GM21423 (cell line): ENCODE measurements around the gene AK4.
A peak's percentile ranks its signal among the peaks of the same experiment; 100 is the strongest.

Source experiments
- ATAC-seq: cut with Tn5 transposase; IDR thresholded peaks from one replicate; pipeline ENCODE4 v1.9.1; 2021; ENCODE audit warnings: mild to moderate bottlenecking, moderate library complexity; ENCODE audit not compliant: unreplicated experiment

The AK4 gene

GRCh38 chr1:65175171-65176055, 27.4 kb downstream of the AK4 start:
- no peak for ATAC-seq

DNA sequence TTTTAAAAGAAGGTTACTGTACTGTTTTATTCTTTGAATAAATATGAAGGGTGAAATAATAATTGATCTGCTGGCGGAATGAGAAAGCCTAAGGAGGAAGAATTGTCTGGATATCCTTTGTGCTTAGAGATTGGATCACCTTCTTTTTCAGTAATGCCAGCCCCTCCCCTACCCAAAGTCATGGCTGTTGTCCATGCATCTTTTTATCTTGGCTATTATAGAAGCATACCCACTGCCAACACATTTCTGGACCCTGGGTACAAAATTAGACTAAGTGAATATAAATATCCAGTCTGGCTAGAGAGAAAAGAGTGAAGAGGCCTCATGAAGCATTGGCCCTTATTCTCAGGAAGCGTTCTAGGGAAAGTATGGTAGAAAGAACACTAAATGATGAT, 28.1 kb downstream of the AK4 start:
- no peak for ATAC-seq

DNA sequence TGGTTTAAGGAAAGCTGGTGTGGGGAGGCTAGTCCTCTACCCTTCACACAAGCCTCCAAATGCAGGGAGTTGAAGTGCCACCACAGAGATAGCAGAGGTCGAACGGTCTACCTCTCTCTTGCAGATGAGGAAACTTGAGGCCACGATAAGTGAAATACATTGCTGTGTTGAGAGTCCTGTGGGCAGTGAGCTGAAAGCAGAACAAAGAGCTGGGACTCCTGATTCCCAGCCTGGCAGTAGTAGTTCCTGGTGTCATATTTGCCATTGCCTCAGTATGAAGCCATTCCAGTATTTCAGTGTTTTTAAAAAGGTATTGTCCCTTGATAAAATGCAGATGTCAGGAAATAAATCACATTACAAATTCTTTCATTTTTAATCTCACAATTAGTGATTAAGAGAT, 28.6 kb downstream of the AK4 start:
- ATAC-seq: no peak

GRCh38 chr1:65177457-65177856, 29.5 kb downstream of the AK4 start:
- no peak for ATAC-seq

DNA sequence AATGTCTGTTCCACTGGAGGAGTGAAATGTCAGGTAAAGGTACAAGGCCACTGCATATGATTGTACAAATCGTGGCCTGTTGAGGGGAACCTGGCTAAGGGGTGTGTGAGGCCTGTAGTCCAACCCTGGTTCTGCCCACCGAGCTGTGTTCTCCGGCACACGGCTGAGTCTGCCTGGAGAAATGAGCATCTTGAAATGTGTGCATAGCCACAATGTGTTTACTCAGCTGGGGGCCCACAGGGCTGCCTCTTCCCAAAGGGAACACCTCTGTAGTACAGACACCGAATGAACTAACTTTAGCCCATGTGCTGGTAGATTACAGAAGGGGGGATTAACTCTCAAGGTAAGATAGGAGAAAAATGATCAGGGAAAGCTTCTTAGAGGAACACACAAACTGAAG, 30.2 kb downstream of the AK4 start:
- ATAC-seq: no peak

DNA sequence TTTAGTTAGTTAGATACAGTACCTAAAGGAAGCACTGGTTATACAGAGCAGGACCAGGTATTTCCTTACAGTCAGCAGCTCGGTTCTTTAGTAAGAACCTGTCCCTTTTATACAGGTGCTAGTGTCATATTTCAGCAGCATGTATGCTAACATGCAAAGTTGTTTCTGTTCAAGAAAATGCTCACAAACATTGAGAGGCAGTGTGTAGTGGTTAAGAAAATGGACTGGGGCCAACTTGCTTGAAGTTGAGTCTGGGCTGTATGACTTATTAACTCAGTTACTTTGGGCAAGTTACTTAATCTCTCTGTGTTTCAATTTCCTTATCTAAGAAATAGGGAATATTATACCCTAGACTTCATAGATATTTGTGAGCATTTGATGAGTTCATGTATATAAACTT, 31.1 kb downstream of the AK4 start:
- no peak for ATAC-seq

- ATAC-seq: no peak
Observed at GRCh38 chr1:65180977-65181376, 33.0 kb downstream of the AK4 start.

DNA sequence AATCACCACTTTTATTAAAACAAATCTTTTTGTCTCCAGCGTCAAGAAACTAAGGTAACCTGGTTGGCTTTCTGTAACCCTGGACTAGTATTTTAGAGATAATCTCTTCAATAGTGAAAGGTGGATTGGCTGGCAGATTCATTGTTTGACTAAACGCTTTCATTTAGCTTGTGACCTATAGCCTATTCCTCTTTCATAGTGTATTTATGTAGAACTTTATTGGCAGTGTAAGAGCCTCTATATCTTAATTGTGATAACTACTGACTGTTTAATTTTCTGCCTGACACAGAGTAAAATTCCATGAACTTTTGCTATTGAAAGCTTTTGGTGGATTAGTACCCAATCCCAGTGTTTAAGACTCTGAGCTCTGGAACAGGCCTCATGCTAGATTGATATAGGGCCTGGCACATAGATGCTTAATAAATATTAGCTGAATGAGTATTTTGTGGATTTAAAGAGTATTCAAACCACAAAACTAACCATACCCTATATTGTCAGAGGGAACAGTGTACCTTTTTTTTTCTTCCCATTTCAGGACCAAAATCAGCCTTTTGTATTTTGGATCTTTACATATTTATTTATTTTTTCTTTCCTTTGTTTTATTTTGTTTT, 34.8 kb downstream of the AK4 start:
- no peak for ATAC-seq

GRCh38 chr1:65189576-65190115, 41.6 kb downstream of the AK4 start:
- no peak for ATAC-seq

- no peak for ATAC-seq
Observed at GRCh38 chr1:65190229-65190628, 42.2 kb downstream of the AK4 start.

GRCh38 chr1:65193129-65193695, 45.2 kb downstream of the AK4 start:
- ATAC-seq: no peak

- ATAC-seq: no peak
Observed at GRCh38 chr1:65195495-65196417, 47.8 kb downstream of the AK4 start.

GRCh38 chr1:65196926-65197325, 48.9 kb downstream of the AK4 start:
- ATAC-seq: no peak

DNA sequence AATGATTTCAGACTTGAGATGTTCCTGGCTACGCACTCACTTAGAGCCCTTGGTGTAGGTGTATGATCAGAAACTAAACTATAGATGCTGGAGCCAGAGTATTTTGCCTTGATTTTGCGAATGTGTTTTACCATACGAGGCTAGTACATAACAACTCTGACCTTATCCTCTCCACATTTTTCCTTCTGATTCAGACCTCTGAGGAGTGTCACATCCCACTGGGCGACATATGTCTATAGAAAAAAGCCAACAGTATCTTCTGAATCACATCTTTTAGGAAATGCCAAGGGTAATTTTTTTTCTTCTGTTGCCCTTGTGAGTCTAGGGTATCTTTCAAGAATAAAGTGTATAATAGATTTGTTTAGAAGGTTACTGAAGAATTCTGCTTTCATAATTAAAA, 49.6 kb downstream of the AK4 start:
- ATAC-seq: no peak

- no peak for ATAC-seq
Observed at GRCh38 chr1:65198096-65198495, 50.1 kb downstream of the AK4 start.

- ATAC-seq: no peak
Observed at GRCh38 chr1:65200411-65200810, 52.4 kb downstream of the AK4 start.

- ATAC-seq: no peak
Observed at GRCh38 chr1:65206836-65207235, 58.8 kb downstream of the AK4 start.

DNA sequence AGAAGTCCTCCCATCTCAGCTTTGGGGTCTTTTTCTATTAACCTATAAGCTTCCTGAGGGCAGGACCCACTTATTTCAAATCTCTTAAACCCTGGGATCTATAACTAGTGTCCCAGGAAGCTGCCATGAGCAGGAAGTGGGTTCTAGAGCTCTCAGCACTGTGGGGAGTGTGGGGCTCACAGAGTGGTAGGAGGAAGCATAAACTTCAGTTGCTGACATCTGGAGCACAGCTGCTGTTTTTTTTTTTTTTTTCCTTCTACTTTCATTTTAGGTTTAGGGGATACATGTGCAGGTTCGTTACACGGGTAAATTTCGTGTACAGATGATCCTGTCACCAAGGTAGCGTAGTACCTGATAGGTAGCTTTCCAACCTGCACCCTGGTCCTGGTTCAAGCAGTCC, 59.3 kb downstream of the AK4 start:
- peak; percentile 82 for ATAC-seq

DNA sequence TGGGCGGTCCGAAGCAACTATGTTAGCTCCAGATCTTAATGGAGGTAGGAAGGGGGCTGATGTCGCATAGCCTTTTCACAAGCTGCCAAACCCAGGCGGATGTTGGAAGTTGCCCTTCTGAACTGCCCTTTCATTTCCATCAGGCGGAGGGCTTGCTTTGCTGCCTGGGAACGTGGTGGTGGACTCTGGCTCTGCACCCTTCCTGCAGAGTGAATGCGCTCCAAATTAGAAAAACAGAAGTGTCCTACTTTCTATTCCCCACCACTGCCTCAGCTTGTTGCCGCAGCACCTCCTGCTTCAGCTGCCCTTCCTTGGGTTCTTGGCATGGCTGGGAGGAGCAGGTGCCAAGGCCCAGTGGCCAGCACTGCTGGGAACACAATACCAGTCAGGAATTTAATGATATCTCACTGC, 60.6 kb downstream of the AK4 start:
- ATAC-seq: no peak

DNA sequence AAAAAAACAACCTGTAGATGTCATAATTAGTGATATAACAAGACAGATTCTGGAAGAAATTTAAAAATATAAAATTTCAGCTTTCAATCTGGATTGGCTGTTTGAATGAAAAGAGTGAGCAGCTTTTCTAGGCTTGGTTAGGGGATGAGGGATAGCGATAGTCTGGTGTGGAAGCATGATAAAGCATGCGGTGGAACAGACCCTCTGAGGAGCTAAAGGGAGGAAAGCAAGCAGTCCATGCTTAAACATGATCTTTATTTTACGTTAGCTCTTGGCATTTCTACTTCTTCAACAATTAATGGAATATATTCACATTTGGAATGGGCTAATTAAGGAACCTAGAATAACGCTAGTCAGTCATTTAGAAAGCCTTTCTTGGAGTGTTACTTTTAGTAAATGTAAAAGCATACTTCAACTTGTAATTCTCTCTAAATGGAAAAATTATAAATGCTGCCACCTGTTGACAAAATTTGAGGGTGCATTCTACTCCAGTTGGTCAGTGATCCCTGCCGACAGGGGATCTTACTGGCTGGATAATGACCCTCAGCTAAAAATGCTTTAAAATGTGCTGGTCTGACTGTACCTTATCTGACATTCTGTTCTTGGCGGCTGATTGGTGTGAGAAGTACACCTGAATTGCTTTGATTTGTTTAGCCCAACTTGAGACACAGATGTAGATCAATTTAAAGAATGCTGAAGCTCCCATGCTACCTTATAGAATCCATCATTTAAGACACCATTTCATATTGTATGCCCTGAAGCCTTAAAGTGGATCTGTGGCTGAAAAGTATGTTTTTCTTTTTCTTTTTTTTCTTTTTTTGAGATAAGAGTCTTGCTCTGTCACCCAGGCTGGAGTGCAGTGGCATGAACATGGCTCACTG, 61.2 kb downstream of the AK4 start:
- ATAC-seq: no peak
